ENCODE results near the gene ZBTB44. TPM values are rescaled to one million over a fixed set of nuclear protein-coding genes. Genes with fewer than 3 reads are reported as not detected.

Gene ZBTB44
- polyA plus RNA-seq, 1 of the 3 experiments (the other 2 are of a cell fraction): 5.0 TPM

GRCh38 chr11:130187096-130187495 lies 127.6 kb downstream of the ZBTB44 start:
- Histone ChIP-seq H3K9me2 (no peaks in the 10 kb centered on the region), H3K9me3 (no peaks in the 10 kb centered on the region), H3K27me3 (ENCODE audit: insufficient read depth) (no peaks in the 10 kb centered on the region; the same call in 1 of the 2 replicates), H3F3A (replicated peaks; ENCODE audit: insufficient read depth) (no peaks in the 10 kb centered on the region), H3K79me2 (ENCODE audit: insufficient read depth) (no peaks in the 10 kb centered on the region), H3K4me3 (ENCODE audit: low read depth in 2 of 2, low read length in 1 of 2) (no peak overlapping the region), H4K20me1 (ENCODE audit: insufficient read depth) (no peaks in the 10 kb centered on the region), H2AFZ (ENCODE audit: low read depth) (no peak overlapping the region), H3K36me3 (replicated peaks in 1 of 2; ENCODE audit: control insufficient read depth in 1 of 2, insufficient read depth in 2 of 2, low read length in 1 of 2) (no peaks in the 10 kb centered on the region), H3K4me2 (no peak overlapping the region), H3K4me1 (ENCODE audit: control insufficient read depth in 1 of 2, insufficient read depth in 2 of 2, low read depth in 1 of 2, low read length in 1 of 2) (no peaks in the 10 kb centered on the region), H3K27ac (ENCODE audit: low read depth in 2 of 2, low read length in 1 of 2) (no peak overlapping the region), H3K9ac (no peak overlapping the region)
- ChIA-PET CTCF (no interaction called here), POLR2A (no interaction called here)
- TF ChIP-seq FOXJ3 (CRISPR knock-in tag; IDR thresholded peaks at IDR 0.05) (no peak), NFIC (IDR thresholded peaks at IDR 0.05; ENCODE audit: borderline replicate concordance) (no peak), ZBTB33 (IDR thresholded peaks at IDR 0.05; ENCODE audit: borderline replicate concordance, low read depth) (no peak), IRF3 (IDR thresholded peaks at IDR 0.05; ENCODE audit: low read depth, low read length) (no peak), TCF12 (IDR thresholded peaks at IDR 0.05) (no peak), MEF2A (IDR thresholded peaks at IDR 0.05; ENCODE audit: borderline replicate concordance, low read depth) (no peak), RXRA (IDR thresholded peaks at IDR 0.05; ENCODE audit: borderline replicate concordance, low read depth) (no peak), USF2 (IDR thresholded peaks at IDR 0.05; ENCODE audit: borderline replicate concordance, low read depth, low read length) (no peak), SMC3 (IDR thresholded peaks at IDR 0.05; ENCODE audit: low read depth, low read length) (no peak), CTCF (IDR thresholded peaks at IDR 0.05) (no peak), FOXM1 (IDR thresholded peaks at IDR 0.05; ENCODE audit: low read depth) (no peak), TEAD4 (IDR thresholded peaks at IDR 0.05; ENCODE audit: borderline replicate concordance, insufficient read depth) (no peak), CHD2 (IDR thresholded peaks at IDR 0.05; ENCODE audit: low read length, partially characterized antibody) (no peak), MXI1 (IDR thresholded peaks at IDR 0.05; ENCODE audit: low read depth, low read length) (no peak), USF1 (IDR thresholded peaks at IDR 0.05; ENCODE audit: borderline replicate concordance, low read depth) (no peak), TAF1 (IDR thresholded peaks at IDR 0.05; ENCODE audit: borderline replicate concordance, low read depth, low read length) (no peak)
- no peak for DNase-seq
- 85% methylated on average over 13 of the region's 13 CpGs for WGBS (ENCODE audit: low lambda C conversion rate)

Measured in SK-N-SH (cell line).